DMS53 (cell line): ENCODE measurements around the gene IL10RA.
A peak's percentile ranks its signal among the peaks of the same experiment; 100 is the strongest.
"Not testable (repeated sequence)": the region's sequence is repeated elsewhere in the genome, so short reads cannot be mapped to it uniquely, and the experiment has no call there.

Source experiments
- DNase-seq: peaks from one replicate; lab custom pipeline; 2025; lab: John Stamatoyannopoulos, UW

Gene IL10RA

DNA sequence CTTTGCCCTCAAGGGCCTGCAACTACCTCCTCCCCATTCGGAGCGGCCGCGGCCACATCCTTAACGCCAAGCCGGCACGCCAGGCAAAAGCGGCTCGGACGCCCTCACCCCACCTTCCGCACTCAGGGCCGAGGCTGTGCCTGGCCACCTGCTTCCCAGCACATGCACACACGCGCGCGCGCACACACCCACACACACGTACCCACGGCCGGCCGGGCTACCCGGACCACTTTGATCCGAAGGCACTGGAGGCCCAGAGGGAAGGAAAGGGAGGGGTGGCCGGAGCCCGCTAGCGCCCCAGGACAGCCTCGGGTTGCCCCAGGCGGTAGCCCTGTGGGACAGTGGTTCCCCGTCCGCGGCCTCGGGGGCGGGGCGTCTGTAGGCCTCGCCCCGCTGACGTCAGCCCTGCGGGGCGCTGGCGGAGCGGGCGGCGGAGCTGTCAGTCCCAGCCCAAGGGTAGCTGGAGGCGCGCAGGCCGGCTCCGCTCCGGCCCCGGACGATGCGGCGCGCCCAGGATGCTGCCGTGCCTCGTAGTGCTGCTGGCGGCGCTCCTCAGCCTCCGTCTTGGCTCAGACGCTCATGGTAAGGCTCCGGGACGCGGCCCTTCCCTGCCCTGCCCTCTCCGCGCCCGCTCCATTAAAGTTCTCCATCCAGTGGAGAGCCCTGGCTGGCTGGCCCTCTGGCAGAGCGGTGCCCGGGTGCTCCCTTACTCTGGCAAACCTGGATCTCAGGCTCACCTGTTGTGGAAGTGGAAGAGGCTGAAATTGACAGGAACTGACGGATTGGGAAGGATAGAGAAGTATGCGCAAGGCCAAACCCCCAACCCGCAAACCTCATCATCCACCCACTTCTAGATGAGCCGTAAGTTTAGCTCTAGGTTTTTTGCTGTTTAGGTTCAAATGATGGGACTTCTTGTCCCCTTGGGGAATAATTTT is at the start of gene IL10RA:
Gene IL10RA, plus strand, starts transcription at position 442 of the 935 bp plus-strand sequence. Its CDS starts 74 bp downstream, at position 516.
- DNase-seq, result peak; percentile 93

DNA sequence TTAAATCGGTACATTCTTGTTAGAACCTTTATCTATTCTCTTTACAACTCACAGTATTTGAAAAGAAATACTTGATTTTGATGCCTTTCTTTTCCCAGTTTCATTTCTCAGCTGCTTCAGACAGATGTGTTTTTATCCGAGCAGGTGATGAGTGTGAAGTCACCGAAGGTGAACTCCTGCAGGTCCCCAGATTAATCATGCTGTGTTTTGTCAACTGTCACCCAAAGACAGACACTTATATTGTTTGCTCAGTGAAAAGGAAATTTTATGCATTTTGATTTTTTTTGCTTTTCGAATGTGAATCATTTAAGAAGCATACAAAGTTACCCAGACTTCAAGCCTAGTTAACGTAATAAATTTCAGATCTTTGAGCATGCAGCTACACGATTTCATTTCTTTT is 49.2 kb upstream of the IL10RA start:
- peak; percentile 87 for DNase-seq

DNA sequence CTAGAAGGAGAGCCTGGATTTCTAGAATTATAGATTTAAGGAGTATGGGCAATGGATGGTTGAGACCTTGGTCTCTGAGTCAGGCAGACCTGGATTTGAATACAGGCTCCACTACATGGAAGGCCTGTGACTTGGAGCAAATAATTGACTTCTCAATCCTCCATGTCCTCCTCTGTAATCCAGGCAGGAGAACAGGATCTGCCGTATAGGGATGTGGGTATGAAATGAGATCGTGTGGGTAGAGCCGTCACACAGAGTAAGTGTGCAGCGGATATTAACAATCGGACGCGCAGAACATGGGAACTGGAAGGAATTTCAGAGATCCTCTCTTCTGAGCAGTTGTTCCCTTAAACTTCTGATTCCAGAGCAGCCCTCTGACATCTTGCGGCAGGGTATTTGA is 45.5 kb upstream of the IL10RA start:
- DNase-seq, result peak; percentile 42

GRCh38 chr11:117941163-117941707 is 45.0 kb upstream of the IL10RA start:
- peak; percentile 84 for DNase-seq

DNA sequence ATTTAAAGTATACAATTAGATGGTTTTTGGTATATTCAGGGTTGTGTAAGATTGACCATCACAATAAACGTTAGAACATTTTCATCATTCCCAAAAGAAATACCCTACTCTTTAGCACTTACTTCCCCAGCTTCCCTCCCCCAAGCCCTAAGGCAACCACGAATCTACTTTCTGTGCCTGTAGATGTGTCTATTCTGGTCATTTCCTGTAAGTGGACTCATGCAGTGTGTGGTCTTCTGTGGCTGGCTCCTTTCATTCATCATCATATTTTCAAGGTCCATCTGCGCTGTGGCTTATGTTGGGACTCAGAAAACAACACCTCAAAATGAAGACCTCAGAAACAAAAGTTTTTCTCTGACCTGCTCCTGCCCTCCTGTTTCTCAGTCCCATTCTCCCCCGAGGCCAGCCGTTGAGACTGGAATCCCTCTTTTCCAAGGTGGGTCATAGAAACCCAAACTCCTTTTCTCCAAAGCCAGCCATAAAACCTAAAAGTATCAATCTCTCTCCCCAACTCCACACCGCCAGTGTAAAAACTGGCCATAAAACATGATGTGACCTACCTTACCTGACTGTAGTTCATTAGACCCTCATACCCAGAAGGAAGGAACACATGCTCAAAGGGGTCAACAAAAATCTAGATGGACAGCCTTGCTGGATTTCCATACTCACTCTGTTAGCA is 44.1 kb upstream of the IL10RA start:
- no peak for DNase-seq

GRCh38 chr11:117944554-117944953 is 41.6 kb upstream of the IL10RA start:
- no peak for DNase-seq

DNA sequence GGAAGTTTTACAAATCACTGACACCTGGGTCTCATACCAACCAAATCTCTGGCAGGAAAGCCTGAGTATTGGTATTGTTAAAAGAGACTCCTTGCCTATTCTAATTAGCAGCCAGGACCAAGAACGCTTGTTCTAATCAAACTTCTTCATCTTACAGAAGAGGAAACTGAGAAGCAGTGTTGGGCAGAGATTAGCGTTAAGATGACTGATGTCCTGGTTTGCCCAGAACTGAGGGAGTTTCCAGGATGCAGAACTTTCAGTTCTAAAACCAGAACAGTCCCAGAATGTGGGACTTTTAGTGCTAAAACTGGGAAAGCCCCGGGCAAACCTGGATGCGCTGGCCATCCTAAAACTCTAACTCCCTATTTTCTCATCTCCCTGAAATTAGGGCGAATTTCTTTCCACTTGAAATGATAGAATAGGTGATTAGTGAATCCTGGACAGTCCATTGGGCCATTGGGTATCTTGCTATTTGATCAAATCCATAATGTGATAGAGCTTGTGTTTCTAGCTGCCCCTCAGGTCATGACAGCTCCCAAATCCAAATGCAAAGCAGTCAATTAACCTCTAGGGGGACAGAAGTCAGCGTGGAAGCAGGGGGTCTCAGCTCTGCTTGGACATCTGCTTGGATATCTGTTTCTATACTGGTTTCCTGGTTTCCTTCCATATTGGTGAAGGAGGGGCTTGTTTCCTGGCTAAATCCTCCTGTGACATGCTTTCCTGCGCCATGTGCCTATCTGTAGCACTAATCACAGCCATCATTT is 41.0 kb upstream of the IL10RA start:
- no peak for DNase-seq

- no peak for DNase-seq
These were observed 39.9 kb upstream of the IL10RA start for GRCh38 chr11:117946156-117946841.

- DNase-seq, result peak; percentile 95
These were observed 39.2 kb upstream of the IL10RA start for GRCh38 chr11:117946842-117947526.

- not testable (repeated sequence) for DNase-seq
These were observed 38.4 kb upstream of the IL10RA start for GRCh38 chr11:117947751-117948150.

GRCh38 chr11:117948466-117948865 is 37.7 kb upstream of the IL10RA start:
- DNase-seq, result not testable (repeated sequence)

GRCh38 chr11:117949062-117949461 is 37.1 kb upstream of the IL10RA start:
- no peak for DNase-seq

DNA sequence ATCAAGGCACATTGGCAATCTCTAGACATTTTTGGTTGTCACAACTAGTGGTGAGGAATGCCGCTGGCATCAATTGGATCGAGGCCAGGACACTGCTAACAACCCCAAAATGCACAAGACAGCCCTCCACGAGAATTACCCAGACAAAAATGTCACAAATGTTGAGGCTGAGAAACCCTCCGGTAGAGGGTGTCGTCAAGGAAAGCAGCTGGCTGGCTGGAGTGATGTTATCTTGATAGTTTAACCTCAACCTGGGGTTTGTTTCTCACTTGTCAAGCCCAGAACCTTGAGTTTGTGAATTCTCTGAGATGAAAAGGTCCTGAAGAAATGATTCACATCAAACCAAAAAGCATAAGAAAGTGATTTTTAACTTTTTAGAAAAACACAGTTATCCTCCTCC is 35.9 kb upstream of the IL10RA start:
- DNase-seq, result no peak

- DNase-seq, result no peak
These were observed 34.9 kb upstream of the IL10RA start for GRCh38 chr11:117950993-117951961.

DNA sequence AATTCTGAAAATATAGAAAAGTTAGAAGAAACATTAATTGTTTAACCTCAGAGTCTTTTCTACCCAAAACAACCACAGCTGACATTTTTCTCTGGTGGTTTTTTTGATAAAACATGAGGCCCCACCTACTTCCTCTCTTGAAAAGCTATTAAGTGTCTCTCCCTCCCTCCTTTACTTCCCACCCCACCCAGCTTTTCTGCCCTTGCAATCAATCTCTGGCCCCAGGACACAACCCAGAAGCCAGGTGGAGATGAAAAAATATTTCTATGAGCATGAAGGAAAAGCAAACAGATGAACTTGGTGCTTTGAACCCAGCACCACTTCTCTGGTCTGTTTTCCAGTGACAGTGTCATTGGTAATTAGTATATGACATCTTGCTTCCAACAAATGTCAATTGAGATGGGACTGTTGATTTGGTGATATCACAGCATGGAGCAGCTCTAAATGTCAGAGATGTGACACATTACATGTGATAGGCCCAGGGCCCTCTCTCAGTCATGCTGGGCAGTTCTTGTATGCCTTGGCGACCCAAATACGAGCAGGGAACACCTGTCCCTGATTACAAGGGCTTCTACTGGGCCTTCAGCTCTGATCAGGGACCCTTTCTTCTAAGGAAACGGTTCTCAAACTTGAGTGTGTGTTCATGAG is 33.0 kb upstream of the IL10RA start:
- DNase-seq, result no peak

- DNase-seq, result no peak
These were observed 27.2 kb upstream of the IL10RA start for GRCh38 chr11:117958949-117959348.

DNA sequence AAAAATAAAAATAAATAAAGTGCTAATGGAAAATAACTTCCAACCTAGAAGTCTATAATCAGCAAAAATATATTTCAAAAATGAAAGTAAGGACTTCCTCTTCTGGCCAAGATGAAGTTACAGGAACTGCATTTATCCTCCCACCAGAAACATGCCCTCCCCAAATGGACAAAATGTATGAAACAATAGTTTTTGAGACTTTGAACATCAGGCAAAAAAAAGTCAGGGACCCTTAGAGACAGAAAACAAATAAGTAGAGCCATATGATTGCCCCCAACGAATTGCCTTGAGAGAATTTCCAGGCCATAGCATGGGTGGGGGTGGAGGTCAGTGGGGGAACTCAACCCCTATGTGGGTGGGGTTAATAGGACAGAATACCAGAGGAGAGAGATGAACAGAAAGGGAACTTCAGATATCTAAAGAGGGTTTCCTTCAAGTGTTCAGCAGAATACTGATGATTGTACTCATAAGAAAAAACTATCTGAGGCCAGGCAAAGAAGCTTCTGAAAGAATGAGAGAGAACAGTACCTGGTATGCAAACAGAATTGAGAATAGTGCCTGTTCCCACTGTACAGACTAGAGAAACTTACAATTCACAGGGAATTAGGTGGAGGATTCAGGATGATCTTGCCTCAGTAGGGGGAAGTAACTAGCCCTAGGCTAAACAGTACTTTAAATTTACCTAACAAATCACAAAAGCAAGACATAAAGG is 26.6 kb upstream of the IL10RA start:
- no peak for DNase-seq

- no peak for DNase-seq
These were observed 25.8 kb upstream of the IL10RA start for GRCh38 chr11:117960406-117960805.

- DNase-seq, result no peak
These were observed 24.3 kb upstream of the IL10RA start for GRCh38 chr11:117961896-117962295.
